Central memory CD8-positive, alpha-beta T cell (primary cell): ENCODE data around the gene FOXJ2.
A peak's percentile ranks its signal among the peaks of the same experiment; 100 is the strongest.
"Not testable (repeated sequence)": the region's sequence is repeated elsewhere in the genome, so short reads cannot be mapped to it uniquely, and the experiment has no call there.

Experiments used
- ATAC-seq: fragments of 150-1000 bp; cut with Tn5 transposase; replicated peaks from 2 replicates; pipeline ENCODE4 v1.10.0; 2022; ENCODE audit warnings: mild to moderate bottlenecking, moderate FRiP score, moderate number of reproducible peaks; ENCODE audit not compliant: poor library complexity, severe bottlenecking; ENCODE audit errors: extremely low read depth
- DNase-seq, 2 donors: peaks; one replicate each; pipeline ENCODE4 v3.0.0; 2021; ENCODE audit warnings: low spot score in 2 of 2
- H3K27ac Mint-ChIP-seq: one replicate; pipeline ENCODE4 v1.8.0; 2022; ENCODE audit warnings: low read depth, mild to moderate bottlenecking, moderate library complexity, mixed read lengths
- H3K27me3 Mint-ChIP-seq: one replicate; pipeline ENCODE4 v1.8.0; 2022; ENCODE audit warnings: mixed read lengths
- H3K36me3 Mint-ChIP-seq: one replicate; pipeline ENCODE4 v1.8.0; 2022; ENCODE audit warnings: mild to moderate bottlenecking, moderate library complexity, mixed read lengths; ENCODE audit not compliant: insufficient read depth
- H3K4me1 Mint-ChIP-seq: one replicate; pipeline ENCODE4 v1.8.0; 2022; ENCODE audit warnings: mixed read lengths
- H3K4me3 Mint-ChIP-seq: one replicate; pipeline ENCODE4 v1.8.0; 2022; ENCODE audit warnings: mild to moderate bottlenecking, moderate library complexity, mixed read lengths
- H3K9me3 Mint-ChIP-seq: one replicate; pipeline ENCODE4 v1.8.0; 2022; ENCODE audit warnings: mixed read lengths

The FOXJ2 gene

DNA sequence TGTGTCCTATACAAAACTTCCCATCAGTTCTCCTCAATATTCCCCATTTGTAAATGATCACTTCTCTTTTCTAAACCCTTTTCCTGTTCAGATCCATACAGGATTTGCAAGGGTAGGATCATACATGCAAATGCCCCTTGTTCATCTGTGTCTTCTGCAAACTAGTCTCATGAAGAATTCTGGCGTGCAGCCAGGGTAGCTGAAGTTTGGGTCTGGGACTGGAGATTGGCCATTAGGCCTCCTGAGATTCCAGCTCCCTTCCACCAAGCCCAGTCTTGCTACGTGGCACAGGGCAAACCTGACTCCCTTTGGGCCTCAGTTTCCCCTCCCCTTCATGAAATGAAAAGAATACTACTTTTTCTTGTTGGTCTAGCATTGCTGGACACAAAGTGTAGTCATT lies 22.3 kb downstream of the FOXJ2 start:
- no peak for DNase-seq
- H3K4me1 Mint-ChIP-seq = no peaks in the 10 kb centered on the region

DNA sequence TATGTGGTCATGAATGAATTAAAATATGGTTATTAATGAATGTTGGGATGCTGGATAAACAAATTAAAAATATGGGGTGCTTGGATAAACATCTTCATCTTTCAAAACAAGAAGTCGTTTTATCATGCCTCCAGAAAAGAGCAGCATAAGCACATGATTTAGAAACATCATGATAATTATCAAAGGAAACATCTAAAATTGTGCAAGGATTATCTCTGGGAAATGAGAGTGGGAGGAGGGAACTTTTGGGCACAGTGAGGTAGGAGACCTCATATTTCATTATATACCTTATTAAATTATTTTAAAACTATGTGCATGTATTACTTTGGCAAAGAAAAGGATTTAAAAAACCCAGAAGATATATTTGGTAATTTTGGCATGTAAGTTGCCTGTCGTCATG lies 24.8 kb downstream of the FOXJ2 start:
- Mint-ChIP-seq H3K4me1 (no peaks in the 10 kb centered on the region), H3K27ac (no peak overlapping the region), H3K4me3 (no peak overlapping the region), H3K36me3 (peaks cover 22% of the 10 kb centered on the region), H3K27me3 (no peaks in the 10 kb centered on the region), H3K9me3 (no peaks in the 10 kb centered on the region)
- DNase-seq (no peak), ATAC-seq (no peak)

More for the DNA sequence above, 22.3 kb downstream of the FOXJ2 start:
- Mint-ChIP-seq H3K36me3 (peaks cover 35% of the 10 kb centered on the region), H3K27ac (no peak overlapping the region), H3K27me3 (no peaks in the 10 kb centered on the region), H3K9me3 (no peaks in the 10 kb centered on the region), H3K4me3 (no peak overlapping the region)
- no peak for ATAC-seq

DNA sequence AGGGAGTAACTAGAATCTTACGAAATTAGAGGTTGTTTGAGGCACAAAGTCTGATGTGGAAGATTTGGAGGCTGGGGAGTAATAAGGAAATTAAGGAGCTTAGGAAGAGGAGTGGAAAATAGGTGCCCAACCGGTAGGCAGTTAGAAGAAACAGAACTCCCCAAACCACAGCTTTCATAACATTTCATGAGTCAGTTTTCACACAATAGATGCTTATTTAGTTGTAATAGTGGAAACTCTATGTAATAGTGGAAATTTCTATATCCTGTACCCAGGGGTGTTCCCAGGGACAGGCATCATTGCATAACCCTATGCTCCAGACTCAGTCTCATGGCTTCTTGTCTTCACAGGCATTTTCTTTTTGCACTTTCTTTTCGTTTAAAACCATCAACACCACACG lies 25.3 kb downstream of the FOXJ2 start:
- no peaks in the 10 kb centered on the region for H3K27me3 Mint-ChIP-seq
- no peaks in the 10 kb centered on the region for H3K4me1 Mint-ChIP-seq
- H3K27ac Mint-ChIP-seq = no peak overlapping the region
- DNase-seq = no peak
- ATAC-seq = no peak
- H3K36me3 Mint-ChIP-seq = peaks cover 17% of the 10 kb centered on the region
- no peaks in the 10 kb centered on the region for H3K9me3 Mint-ChIP-seq
- H3K4me3 Mint-ChIP-seq = no peak overlapping the region

GRCh38 chr12:8058506-8058905 lies 26.0 kb downstream of the FOXJ2 start:
- peaks cover 6% of the 10 kb centered on the region for H3K4me1 Mint-ChIP-seq
- peak overlapping the region; percentile 16 for H3K27ac Mint-ChIP-seq
- no peaks in the 10 kb centered on the region for H3K9me3 Mint-ChIP-seq
- ATAC-seq (no peak), DNase-seq (no peak)
- no peak overlapping the region for H3K4me3 Mint-ChIP-seq
- no peaks in the 10 kb centered on the region for H3K27me3 Mint-ChIP-seq
- peaks cover 10% of the 10 kb centered on the region for H3K36me3 Mint-ChIP-seq

DNA sequence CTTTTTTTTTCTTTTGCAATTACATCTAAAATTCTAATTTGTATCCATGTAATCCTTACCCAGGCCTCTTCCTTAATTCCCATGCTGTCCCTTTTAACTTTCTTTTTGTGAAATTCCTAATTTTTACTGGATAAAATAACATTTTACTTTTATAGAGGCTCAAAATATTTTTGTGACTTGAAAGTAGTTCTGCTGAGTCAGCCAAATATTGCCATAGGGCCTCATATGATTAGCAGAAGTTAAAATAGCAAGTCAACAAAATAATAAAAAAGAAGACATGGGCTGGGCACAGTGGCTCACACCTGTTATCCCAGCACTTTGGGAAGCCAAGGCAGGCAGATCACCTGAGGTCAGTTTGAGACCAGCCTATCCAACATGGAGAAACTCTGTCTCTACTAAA lies 31.6 kb downstream of the FOXJ2 start:
- H3K4me1 Mint-ChIP-seq = peaks cover 34% of the 10 kb centered on the region
- DNase-seq = no peak
- H3K4me3 Mint-ChIP-seq = no peak overlapping the region
- ATAC-seq = no peak
- no peak overlapping the region for H3K27ac Mint-ChIP-seq
- no peaks in the 10 kb centered on the region for H3K9me3 Mint-ChIP-seq
- H3K27me3 Mint-ChIP-seq = no peaks in the 10 kb centered on the region
- H3K36me3 Mint-ChIP-seq = peaks cover 4% of the 10 kb centered on the region

- Mint-ChIP-seq H3K36me3 (no peaks in the 10 kb centered on the region), H3K27me3 (peaks cover 9% of the 10 kb centered on the region), H3K4me1 (peaks cover 34% of the 10 kb centered on the region), H3K27ac (peak within 1 kb of the TSS; percentile 93), H3K4me3 (peak within 1 kb of the TSS; percentile 78), H3K9me3 (no peaks in the 10 kb centered on the region)
- DNase-seq (peak in 1 of 2 donors; percentile 33), ATAC-seq (peak; percentile 100)
Measured at GRCh38 chr12:8065991-8066594, 33.6 kb downstream of the FOXJ2 start, which contains the start of gene C3AR1. C3AR1 (minus strand) TSS chr12:8066359; CDS start chr12:8060185, 6,174 bp downstream.

- no peak overlapping the region for H3K27ac Mint-ChIP-seq
- H3K4me3 Mint-ChIP-seq = no peak overlapping the region
- no peak for DNase-seq
- no peaks in the 10 kb centered on the region for H3K9me3 Mint-ChIP-seq
- no peak for ATAC-seq
- H3K27me3 Mint-ChIP-seq = peaks cover 9% of the 10 kb centered on the region
- no peaks in the 10 kb centered on the region for H3K36me3 Mint-ChIP-seq
- peaks cover 24% of the 10 kb centered on the region for H3K4me1 Mint-ChIP-seq
Measured at GRCh38 chr12:8069582-8069981, 37.1 kb downstream of the FOXJ2 start.

GRCh38 chr12:8071820-8072219 lies 39.3 kb downstream of the FOXJ2 start:
- not testable (repeated sequence) for H3K4me1 Mint-ChIP-seq, H3K4me3 Mint-ChIP-seq, H3K9me3 Mint-ChIP-seq, H3K27me3 Mint-ChIP-seq, ATAC-seq, H3K27ac Mint-ChIP-seq, DNase-seq, H3K36me3 Mint-ChIP-seq

GRCh38 chr12:8075935-8076334 lies 43.4 kb downstream of the FOXJ2 start:
- Mint-ChIP-seq H3K36me3 (no peaks in the 10 kb centered on the region), H3K9me3 (no peaks in the 10 kb centered on the region), H3K4me3 (no peak overlapping the region), H3K27ac (no peak overlapping the region), H3K4me1 (peaks cover 13% of the 10 kb centered on the region), H3K27me3 (no peaks in the 10 kb centered on the region)
- ATAC-seq = no peak
- DNase-seq = no peak

- no peak for ATAC-seq
- Mint-ChIP-seq H3K4me1 (peaks cover 16% of the 10 kb centered on the region), H3K9me3 (no peaks in the 10 kb centered on the region), H3K27me3 (no peaks in the 10 kb centered on the region), H3K36me3 (peaks cover 1% of the 10 kb centered on the region), H3K4me3 (no peak overlapping the region), H3K27ac (no peak overlapping the region)
- DNase-seq = no peak
Measured at GRCh38 chr12:8076366-8076765, 43.9 kb downstream of the FOXJ2 start.

- no peak for DNase-seq
- Mint-ChIP-seq H3K36me3 (peaks cover 6% of the 10 kb centered on the region), H3K9me3 (no peaks in the 10 kb centered on the region), H3K27ac (no peak overlapping the region), H3K27me3 (no peaks in the 10 kb centered on the region), H3K4me1 (peaks cover 18% of the 10 kb centered on the region), H3K4me3 (no peak overlapping the region)
- ATAC-seq = no peak
Measured at GRCh38 chr12:8077207-8077606, 44.7 kb downstream of the FOXJ2 start.

DNA sequence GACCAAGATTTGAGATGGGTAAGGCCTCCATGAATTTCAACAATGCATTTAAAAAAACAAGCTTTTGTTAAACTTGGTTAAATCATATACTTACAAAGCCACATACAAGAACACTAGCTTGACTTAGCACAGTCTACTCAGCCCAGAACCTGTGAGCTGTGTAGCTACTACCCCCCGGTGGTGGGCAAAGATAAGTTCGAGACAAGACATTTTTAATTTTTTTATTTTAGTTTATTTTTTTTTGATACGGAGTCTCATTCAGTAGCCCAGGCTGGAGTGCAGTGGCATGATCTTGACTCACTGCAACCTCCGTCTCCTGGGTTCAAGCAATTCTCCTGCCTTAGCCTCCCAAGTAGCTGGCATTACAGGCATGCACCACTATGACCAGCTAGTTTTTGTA lies 45.9 kb downstream of the FOXJ2 start:
- Mint-ChIP-seq H3K9me3 (no peaks in the 10 kb centered on the region), H3K4me3 (no peak overlapping the region), H3K27me3 (no peaks in the 10 kb centered on the region), H3K36me3 (peaks cover 12% of the 10 kb centered on the region), H3K27ac (peak overlapping the region; percentile 79), H3K4me1 (peaks cover 27% of the 10 kb centered on the region)
- ATAC-seq = no peak
- peak in 1 of 2 donors; percentile 42 for DNase-seq

DNA sequence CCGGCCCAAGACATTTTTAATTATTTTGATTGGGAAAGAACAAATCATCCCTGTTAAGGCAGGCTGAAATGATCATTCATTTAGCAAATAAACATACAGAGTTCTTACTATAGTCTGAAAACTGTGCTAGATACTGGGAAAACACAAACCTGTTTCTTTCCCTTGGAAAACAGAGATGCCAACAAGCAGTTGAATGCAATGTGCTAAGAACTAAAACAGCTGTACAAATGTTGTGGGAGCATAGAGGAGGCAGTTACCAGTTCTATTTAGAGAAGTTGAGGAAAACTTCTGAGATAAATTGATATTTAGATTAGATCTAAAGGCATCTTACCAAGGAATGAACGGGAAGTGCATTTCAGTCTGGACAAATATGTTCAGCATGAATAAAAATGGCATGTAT lies 46.4 kb downstream of the FOXJ2 start:
- H3K27me3 Mint-ChIP-seq = no peaks in the 10 kb centered on the region
- H3K36me3 Mint-ChIP-seq = peaks cover 13% of the 10 kb centered on the region
- H3K4me1 Mint-ChIP-seq = peaks cover 31% of the 10 kb centered on the region
- H3K9me3 Mint-ChIP-seq = no peaks in the 10 kb centered on the region
- peak overlapping the region; percentile 79 for H3K27ac Mint-ChIP-seq
- DNase-seq (no peak), ATAC-seq (no peak)
- no peak overlapping the region for H3K4me3 Mint-ChIP-seq
